ENCODE measurements around the gene NUDCD3.

NUDCD3 gene

DNA sequence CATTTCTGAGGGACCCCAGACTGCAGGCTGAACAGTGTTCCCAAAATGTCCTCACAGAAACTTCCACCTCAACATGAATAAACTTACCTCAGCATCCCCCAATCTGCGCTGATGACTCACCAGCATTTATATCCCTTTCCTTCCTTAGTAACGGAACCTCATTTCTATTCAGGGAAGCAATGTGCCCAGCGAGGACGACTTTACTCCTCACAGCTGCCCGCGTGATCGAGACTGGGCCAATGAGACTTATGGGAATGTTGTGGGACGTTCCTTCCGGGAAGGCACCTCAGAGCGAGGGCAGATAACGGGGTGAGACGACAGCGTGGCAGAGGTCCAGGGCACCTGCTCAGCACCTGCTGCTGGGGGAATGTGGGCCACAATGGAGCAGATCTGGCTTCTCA is 91.9 kb downstream of the NUDCD3 start:
- DNase-seq, result no peak

DNA sequence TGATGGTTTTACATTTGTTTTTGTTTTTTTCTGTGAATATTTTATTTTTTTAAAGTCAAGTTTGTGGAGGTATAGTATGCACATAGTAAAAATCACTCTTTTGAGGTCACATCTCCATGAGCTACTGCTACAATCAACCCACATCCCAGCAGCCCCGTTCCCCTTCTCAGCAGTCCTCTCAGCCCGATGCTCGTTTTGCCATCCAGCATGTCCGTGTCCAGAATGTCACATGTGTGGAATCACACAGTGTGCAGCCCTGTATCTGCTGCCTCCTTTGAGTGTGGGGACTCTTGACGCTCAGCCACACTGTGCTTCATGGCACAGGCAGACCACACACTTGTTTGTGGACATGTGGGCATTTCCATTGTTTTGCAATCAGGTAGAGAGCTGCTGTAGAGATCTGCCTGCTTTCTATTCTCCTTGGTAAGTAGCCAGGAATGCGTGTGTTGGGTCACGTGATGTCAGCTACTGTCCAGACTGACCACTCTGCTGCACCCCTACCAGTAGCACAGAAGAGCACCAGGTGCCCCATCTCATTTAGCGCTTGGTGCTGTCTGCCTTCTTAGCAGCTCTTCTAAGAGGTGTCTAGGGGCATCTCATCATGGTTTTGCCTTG is 93.4 kb downstream of the NUDCD3 start:
- DNase-seq, result no peak

DNA sequence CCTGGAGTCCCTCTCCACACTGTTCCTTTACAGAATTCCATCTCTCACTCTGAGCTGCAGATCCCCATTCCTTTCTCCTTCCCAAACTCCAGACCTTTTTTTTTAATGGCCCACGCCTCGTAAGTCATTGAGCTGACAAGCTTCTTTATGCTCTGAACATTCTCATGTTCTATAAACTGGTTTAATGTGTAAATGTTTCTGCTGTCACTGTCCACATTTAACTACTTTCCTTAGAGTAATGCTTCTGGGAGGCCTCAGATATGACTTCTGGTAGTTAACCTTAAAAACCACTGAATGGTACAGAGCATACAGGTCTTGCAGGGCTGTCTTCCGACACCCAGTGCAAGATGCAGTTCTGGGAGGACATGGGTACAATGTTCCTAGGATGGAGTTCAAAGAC is 94.0 kb downstream of the NUDCD3 start:
- no peak for DNase-seq

DNA sequence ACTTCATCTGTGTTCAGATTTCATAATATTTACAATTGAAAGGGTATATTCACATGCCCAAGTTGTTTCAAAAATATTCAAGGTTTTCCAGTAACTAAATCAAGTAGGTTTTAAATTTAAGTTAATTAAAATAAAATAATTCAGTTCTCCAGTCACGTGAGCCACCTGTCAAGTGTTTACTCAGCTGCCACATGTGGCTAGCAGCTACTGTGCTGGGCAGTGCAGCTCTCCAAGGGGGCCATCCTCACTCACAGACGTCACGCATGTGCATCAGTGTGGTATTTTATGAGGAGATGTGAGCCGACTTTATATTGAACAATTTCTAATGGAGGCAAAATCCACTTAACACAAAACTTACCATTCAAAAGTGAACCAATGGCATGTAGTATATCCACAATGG is 95.4 kb downstream of the NUDCD3 start:
- DNase-seq, result no peak

DNA sequence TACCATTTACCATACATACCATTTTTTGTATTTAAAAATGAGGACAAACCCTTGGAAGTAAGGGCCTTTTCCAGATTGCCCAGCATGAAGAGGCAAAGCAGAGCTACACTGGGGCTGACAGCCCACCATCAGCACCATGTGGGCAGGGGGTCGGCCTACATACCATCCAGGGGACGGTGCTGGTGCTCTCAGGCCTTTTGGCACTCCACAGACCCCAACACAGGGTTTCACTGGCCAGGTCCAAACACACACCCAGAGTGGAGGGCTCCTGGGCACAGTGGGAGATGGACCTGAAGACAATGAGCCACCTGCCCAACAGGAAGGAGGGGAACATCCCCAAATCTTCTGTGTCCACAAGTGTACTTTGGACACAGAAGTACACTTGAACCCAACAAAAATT is 95.8 kb downstream of the NUDCD3 start:
- no peak for DNase-seq

DNA sequence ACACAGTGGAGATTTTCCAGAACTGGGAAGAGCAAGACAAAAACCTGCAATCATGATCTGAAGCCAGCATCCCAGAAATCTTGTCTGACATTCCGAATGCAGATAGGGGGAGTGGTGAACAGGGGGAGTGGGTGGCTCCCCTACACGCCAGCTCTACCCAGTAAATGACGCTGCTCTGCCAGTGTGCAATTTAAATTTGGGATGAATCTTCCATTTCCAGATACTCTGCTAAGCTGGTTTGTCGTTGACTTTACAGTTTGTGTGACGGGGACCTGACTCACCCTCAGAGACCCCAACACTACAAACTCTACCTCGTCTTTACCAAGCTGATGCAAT is 96.4 kb downstream of the NUDCD3 start:
- DNase-seq, result no peak

DNA sequence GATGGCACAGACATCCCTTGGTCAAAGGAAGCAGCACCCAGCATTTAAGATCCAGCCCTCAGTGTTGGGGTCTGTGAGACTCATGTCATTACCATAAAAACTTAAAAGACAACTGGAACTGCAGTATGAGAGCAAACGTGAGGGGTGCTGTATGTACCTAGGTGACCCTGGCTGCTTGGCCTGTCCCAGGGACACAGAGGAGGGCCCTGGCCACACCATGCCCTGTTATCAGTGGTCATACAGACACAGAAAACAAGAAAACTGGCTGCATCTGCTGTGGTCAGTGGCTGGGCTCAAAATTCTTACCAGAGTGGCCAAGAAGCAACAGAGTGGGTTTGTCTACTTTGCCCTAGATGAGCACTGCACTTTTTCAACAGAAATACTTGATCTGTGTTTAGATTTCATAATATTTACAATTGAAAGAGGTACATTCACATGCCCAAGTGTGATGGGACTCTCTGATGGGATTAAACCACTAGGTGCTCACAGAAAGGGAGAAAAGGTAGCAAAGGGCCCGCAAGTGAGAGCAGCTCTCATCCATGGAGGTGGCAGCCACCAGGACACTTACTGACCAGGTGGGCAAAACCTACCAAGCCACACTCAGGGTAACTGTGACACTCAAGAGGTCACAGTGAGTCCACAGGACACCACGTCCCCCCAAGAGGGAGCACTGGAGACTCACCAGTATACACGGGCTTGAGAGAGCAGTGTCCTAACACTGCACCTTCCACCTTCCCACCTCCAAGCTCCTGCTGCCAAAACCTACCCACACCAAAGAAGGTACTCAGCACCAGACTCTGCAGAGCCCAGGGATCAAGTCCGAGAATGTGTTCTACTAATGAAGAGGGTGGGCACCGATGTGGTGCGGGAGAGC is 97.0 kb downstream of the NUDCD3 start:
- no peak for DNase-seq

DNA sequence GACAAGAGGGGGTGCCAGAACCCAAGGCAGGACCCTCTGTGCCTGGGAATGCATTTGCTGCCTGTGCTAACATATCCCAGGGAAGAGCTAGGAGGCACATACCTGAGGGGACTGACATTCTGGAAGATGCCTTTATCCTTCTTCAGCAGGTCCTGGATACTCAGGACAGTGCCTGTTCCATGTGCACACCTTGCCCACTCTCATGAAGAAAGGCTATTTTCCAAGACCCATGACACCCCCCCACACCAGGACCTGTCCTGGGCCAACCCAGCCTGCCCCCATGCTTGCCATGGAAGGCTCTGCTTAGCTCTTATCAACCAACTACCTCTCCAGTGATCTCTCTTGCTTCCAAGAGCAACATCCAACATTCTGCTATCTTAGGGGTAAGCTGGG is 97.8 kb downstream of the NUDCD3 start:
- DNase-seq, result no peak

DNA sequence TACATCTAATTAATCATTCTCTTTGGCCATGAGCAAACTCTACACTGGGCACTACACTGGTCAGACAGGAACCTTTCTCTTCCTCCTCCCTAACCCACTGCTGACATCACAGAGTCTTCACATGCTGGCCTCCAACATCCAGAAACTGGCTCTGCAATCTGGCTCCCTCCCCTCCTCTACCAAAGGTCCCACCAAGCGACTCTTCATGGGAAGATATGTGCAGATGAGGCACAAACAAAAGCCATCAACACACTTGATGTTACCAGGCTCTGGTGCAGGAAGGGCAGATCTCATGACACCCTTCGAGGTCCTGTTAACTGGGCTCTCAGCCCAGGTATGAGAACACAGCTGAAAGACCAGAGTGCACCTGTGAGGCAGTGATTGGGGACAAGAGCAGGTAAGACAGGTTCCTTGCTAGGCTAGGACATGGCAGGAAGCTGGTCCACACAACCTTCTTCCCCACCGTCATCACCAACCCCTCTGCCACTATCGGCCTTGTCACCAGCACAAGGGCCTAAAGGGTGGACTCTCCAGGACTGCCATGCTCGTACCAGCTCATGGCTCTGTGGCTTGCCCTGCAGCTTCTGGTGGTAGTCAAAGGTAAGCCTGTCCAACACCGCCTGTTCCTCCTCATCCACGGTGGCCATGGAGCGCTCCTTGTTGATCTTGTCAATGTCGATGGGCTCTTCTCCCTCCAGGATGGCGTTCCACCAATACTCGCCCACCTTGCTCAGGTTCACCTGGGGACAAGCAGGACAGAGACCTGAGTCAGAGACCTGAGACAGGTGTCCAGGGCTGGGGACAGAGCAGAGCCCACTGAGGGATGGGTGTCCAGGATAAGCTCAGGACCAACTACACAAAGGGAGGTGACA is 98.5 kb downstream of the NUDCD3 start:
- no peak for DNase-seq

DNA sequence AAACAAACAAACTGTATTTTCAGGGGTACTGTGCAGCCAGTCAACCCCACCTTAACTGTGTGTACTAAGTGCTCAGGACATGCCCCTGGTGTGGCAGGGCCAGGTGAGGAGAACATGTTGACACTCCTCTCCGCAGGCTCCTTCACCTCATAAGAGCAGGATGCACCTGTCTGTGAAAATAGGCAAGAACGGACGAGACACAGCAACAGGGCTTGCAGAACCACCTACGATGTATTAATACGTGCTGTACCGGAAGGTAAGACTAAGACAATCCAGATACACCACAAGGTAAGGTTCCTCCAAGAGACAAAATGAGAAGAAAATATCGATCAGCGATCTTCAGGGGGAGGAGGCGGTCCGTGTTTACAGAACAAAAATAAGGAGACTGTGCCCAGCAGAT is 99.3 kb downstream of the NUDCD3 start:
- DNase-seq, result no peak

DNA sequence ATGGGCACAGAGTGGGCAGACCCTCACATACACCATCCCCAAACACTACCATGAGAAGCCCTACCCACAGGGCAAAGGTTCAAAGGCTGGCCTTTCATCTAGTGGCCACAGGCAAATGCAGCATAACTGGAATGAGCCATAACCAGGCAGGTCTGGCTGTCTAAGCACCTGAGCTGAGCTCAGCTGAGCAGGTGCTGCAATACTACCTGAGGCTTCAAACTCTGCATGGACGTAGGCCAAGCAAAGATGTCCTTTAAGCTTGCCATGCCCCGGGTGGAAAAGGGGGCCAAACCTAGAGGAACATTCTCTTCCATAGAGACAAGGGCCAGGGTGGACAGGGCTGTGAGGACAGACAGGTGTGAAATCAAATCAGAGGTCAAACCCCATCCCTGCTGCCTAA is 99.8 kb downstream of the NUDCD3 start:
- no peak for DNase-seq

DNA sequence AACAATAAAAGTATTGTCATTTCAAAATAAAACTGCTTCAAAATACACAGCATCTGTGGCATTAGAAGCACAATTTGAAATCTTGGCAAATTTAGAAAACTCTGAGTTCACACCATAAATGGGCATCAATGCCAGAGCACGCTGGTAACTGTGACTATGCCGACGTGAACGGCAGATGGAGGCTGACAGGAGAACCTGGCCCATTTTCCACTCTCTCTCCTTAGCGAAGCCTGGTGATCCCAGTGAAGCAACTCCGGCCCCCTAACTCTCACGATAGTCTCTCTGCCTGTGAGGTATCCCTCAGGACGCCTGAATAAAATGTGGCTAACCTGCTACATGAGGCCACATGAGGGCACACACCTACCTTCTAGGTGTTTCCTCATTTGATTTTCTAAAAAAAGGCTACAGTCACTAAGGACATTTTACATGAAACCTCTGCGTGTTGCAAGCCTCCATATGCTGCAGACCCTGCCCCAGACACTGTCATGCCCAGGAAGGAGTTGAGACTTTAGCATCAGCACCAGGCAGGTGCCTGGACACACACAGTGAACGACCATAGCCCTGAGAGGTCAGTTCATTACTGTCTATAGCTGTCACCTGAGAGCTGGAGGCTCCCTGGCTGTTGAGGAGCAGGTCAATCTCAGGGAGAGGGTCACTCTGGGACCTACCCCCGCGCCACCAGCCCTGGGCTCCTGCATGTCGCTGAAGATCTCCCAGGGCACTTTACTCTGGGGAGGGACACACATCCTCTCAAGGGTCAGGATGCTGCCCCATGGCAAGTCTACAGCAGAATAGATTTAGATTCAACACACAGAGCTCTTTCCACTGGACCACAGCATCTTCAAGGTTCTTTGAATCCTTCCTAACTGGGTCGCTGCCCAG is 102.1 kb downstream of the NUDCD3 start:
- no peak for DNase-seq

DNA sequence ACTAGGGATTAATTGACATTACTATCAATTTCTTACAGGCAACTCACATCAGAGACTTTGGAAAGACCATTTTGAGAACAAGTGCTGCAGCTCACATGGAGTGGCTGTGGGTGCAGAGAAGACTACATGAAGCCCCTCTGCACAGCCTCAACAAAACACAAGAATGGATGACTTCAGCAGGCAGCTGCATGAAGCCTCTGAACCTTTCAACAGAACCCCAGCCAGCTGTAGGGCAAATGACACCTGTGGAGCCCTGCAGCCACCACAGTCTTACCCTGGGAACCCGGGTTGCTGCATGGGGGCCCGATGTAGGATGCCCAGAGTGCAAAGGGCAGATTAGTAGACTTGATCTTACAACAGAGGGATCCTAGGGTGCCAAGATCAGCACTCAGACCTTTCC is 103.1 kb downstream of the NUDCD3 start:
- no peak for DNase-seq

DNA sequence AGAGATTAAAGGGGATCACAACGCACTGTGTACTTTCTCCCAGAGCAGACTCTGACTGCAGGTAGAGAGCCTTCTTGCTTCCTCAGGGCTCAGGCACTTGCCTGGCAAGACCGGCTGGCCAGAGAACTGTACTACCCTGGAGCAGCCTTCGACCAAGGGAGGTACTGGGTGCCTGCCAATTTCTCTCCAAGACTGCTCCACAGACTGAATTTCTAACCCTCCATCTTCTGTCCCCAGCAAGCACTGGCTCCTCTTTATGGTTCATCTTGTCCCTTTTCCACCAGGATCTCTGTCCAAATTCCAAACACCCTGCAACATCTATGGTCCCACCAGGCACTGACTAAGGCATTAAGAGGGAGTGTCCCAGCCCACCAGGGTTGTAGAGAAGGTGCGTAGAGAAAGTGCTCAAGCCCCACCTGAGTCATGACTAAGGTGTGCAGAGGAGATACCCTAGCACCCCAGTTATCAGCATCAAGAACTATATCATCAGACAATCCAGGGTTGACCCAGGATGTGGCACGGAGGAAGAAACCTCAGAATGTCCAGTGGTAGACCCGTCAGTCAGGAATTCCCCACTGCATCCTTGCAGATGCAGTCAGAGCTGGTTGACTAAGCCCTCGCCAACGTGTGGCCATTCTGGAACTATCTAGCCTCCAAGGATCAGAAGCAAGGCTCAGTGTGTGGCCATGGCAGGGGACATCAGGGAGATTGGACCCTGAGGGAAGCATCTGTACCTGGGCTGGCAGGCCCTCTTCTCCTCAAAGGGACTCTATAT is 104.1 kb downstream of the NUDCD3 start:
- DNase-seq, result no peak

DNA sequence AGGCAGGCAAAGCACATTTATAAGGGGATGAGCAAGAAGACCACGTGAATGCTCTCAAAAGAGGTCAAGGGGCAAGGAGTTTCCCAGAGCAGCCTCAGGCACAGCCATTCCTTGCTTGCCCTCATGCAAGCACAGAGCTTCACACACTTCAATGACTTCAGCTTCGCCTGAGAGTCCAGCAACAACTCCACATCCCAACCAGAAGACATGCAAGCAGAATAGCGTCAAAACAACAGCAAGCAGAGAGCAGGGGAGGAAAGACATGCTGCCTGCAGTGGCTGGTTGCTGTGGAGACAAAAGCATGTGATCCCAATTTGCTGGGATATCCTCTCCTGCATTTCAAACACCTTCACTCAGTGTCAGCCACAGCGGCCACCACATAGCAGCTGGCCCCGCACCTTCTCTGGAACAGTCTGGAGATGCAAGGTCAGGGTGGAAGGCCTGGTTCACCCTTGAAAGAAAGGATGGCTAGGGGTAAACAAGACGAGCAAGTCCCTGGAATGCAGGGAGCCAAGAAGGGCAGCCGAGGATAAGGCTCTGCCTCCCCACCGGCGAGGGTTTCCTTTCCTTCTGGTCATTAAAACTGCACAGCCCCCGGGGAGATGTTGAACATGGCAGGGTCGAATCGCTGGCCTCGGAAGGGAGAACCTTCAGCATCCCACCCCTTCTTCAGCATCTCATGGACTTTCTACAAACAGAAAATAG is 104.9 kb downstream of the NUDCD3 start:
- no peak for DNase-seq

DNA sequence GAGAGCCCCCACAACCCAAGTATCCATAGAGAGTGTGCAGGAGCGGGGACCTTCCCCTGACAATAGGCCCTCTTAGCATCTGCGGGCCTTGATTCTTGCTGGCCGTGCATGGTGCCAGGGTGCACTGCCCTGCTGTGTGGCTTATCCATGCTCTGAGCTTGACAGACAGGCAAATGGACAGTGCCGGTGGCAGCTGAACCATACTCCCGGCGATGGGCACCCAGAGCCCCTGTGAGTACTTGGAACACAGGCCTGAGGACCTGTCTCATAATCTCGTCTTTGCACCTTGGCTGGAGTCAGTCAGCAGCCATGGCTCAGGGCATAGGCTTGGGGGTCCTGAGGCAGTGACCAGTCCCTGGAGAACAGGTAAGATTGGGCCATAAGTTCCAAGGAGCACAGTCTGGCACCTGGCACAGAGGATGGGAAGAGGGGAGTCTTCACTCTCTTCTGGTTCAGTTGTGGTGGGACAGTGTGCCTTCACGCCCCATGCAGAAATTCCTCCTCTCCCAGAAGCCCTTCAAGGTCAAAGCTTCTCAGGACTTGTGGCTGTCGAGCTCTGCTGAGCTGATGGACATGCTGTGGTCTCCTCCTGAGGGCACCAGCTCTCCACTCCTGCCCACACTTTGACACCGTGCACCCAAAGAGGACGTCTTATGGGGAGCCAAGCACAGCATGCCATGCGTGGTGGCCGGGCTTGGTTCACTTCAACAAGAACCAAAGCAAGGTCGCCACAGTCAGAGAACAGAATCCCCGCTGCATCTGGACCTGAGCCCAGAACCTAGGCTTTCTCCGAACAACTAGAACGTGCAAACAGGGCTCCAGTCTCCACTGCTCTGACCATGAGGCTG is 105.6 kb downstream of the NUDCD3 start:
- DNase-seq, result no peak

DNA sequence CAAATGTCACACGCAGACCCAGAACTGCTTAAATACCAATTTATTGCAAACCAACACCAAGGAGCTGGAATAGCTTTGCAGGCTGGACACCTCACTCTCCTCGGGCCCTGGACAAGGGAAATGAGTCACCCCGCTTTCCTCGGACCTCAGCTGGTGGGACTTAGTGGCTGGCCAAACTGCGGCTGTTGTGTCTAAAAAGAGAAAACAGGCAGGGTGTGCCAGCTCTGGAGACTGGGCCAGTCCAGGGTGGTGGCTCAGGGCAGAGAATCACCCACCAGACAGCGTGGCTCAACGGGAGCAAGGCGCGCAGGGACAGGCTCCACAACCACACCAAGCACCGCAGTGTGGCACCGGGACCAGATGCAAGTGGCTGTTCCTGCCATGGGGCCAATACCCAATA is 106.9 kb downstream of the NUDCD3 start:
- no peak for DNase-seq

DNA sequence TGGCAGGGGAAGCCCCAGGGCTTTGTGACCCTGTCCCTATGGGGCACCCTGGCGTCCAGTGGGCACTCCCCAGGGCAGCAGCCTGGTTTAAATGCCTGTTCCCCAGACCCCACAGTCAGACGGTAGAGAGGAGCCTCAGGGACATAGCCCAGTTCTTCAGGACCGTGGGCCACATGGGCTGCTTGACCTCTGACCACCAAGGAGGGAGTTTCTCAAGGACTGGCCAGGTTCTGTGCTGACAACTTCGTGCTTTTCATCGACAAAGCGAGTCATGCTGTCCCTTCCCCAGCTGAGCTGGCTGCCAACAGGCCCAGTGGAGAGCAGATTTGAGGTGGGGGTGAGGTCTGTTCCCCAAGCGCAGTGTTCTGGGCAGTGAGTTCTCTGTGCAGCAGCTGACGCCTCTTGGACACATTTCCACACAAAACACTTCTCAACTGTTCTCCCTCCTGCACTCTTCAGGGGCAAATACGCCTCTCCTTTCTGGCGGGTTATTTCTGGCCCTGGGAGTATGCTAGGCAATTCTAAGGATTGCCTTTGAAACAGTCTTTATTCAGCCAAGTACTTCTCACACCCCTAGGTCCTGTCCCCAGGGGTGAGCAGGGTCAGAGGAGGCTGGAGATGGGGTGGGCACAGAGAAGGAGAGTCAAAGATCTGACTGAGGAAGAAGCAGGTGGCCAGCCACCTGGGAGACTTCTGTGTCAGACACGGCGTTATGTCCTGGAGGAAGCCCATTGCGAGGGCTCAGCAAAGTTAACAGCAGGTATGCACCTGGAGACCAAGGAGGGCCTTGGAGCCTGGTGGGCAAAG is 107.8 kb downstream of the NUDCD3 start:
- DNase-seq, result no peak

DNA sequence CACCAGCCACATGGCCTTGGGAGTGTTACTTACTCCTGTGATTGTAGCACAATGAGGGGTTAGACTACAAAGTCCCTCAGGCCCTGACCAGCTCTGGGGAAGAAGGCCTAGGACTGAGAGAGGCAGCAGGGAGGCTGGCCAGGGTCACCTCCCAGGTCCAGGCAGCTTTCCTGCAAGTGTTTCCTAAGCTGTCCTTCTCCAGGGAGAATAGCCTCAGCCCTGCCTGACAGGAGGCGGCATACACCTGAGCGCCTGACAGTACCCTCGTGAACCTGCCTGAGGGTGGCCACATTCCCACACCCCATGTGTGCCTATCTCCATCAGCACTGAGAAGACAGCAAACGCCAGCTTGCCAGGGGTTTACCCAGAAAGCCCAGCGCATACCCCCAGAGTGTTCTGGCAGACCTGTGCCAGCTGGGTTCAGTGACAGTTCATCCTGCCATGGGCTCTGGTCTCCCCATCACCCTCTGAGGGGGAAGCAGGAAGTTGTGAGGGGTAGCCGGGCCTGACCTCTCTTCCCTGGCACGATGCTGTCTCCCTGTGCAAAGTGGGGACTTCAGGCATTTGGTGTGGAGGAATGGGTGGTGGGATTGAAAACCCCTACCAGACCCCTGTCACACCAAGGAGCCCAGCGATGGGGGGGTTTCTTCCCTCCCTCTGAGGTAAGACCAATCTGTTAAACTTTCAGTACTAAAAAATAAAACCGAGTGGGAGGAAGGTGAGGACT is 108.8 kb downstream of the NUDCD3 start:
- no peak for DNase-seq

All from KG1 (cell line).